MM.1S (cell line): ENCODE results near the gene ZNF273.
"Not testable (repeated sequence)": the region's sequence is repeated elsewhere in the genome, so short reads cannot be mapped to it uniquely, and the experiment has no call there.

ENCODE experiments used
- DNase-seq: peaks from one replicate; pipeline ENCODE4 v3.0.0-alpha.2; 2015
- H2AFZ ChIP-seq: fragments of 300-600 bp; sonication (generic); 2 replicates; pipeline ENCODE4 v1.6.0; 2016; ENCODE audit warnings: antibody characterized with exemption, low read length
- H3F3A ChIP-seq: fragments of 300-600 bp; sonication (generic); 2 replicates; pipeline ENCODE4 v1.6.1; 2016; ENCODE audit warnings: mild to moderate bottlenecking, antibody characterized with exemption, low read length, moderate library complexity, mixed read lengths; ENCODE audit not compliant: insufficient read depth
- H3K27ac ChIP-seq: fragments of 300-600 bp; sonication (generic); 2 replicates; pipeline ENCODE4 v1.5.1; 2016; ENCODE audit warnings: mild to moderate bottlenecking, low read length
- H3K27me3 ChIP-seq: fragments of 300-600 bp; sonication (generic); replicated peaks from 2 replicates; pipeline ENCODE4 v1.6.0; 2016; ENCODE audit warnings: low read length; ENCODE audit not compliant: insufficient read depth
- H3K36me3 ChIP-seq: fragments of 300-600 bp; sonication (generic); replicated peaks from 2 replicates; pipeline ENCODE4 v1.6.1; 2016; ENCODE audit warnings: mild to moderate bottlenecking, low read length, mixed read lengths; ENCODE audit not compliant: insufficient read depth
- H3K4me1 ChIP-seq: fragments of 300-600 bp; sonication (generic); 2 replicates; pipeline ENCODE4 v1.6.1; 2016; ENCODE audit warnings: low read length, mixed read lengths
- H3K4me2 ChIP-seq: fragments of 300-600 bp; sonication (generic); 2 replicates; pipeline ENCODE4 v1.6.0; 2016; ENCODE audit warnings: low read depth, low read length
- H3K4me3 ChIP-seq: fragments of 300-600 bp; sonication (generic); 2 replicates; pipeline ENCODE4 v1.5.1; 2016; ENCODE audit warnings: low read length, mixed read lengths
- H3K79me2 ChIP-seq: fragments of 300-600 bp; sonication (generic); 2 replicates; pipeline ENCODE4 v1.6.1; 2016; ENCODE audit warnings: mixed run types, low read length, mixed read lengths
- H3K9ac ChIP-seq: fragments of 300-600 bp; sonication (generic); 2 replicates; pipeline ENCODE4 v1.6.1; 2016; ENCODE audit warnings: low read length, mixed read lengths
- H3K9me2 ChIP-seq: fragments of 300-600 bp; sonication (generic); replicated peaks from 2 replicates; pipeline ENCODE4 v1.6.1; 2016; ENCODE audit warnings: mild to moderate bottlenecking, low read length, mixed read lengths; ENCODE audit not compliant: insufficient read depth
- H3K9me3 ChIP-seq: fragments of 300-600 bp; sonication (generic); replicated peaks from 2 replicates; pipeline ENCODE4 v1.6.1; 2016; ENCODE audit warnings: mild to moderate bottlenecking, low read length, mixed read lengths; ENCODE audit not compliant: insufficient read depth
- H4K20me1 ChIP-seq: fragments of 300-600 bp; sonication (generic); 2 replicates; pipeline ENCODE4 v1.6.1; 2016; ENCODE audit warnings: mild to moderate bottlenecking, low read length, moderate library complexity, mixed read lengths; ENCODE audit not compliant: insufficient read depth
- EZH2 ChIP-seq: fragments of 300-600 bp; sonication (generic); optimal IDR thresholded peaks from 2 replicates; pipeline ENCODE3; 2017; ENCODE audit warnings: low read depth, mild to moderate bottlenecking, antibody characterized with exemption, low read length, mixed read lengths
- EZH2phosphoT487 ChIP-seq: fragments of 300-600 bp; sonication (generic); IDR thresholded peaks from 2 replicates; pipeline ENCODE4 v1.6.1; 2018; ENCODE audit warnings: antibody characterized with exemption, low read length
- TF ChIP-seq, protein P1 (sequence below): fragments of 300-600 bp; sonication (generic); IDR thresholded peaks from 2 replicates; pipeline ENCODE4 v1.5.1; 2016; ENCODE audit warnings: antibody characterized with exemption, low read length, mixed read lengths

The ZNF273 gene

DNA sequence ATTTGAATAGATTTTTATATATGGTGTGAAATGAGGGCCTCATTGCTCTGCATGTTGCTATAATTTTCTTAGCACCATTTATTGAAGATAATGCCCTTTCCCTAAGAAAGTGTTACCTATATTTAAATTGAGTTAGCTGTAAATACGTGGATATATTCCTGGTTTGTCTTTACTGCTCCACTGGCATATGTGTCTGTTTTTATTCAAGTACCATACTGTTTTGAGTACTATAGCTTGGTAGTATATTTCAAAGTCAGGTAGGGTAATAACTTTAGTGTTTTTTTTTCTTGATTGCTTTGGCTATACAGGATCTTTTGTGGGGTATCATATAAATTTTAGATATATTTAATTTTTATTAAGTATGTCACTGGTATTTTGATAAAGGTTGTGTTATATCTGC, 31.4 kb downstream of the ZNF273 start:
- H3K9ac ChIP-seq = no peak overlapping the region
- no peaks in the 10 kb centered on the region for H3F3A ChIP-seq
- no peak overlapping the region for H2AFZ ChIP-seq
- no peaks in the 10 kb centered on the region for H3K27me3 ChIP-seq
- H3K36me3 ChIP-seq = no peaks in the 10 kb centered on the region
- DNase-seq = no peak
- H3K4me1 ChIP-seq = no peaks in the 10 kb centered on the region
- no peaks in the 10 kb centered on the region for H3K9me3 ChIP-seq
- H3K9me2 ChIP-seq = no peaks in the 10 kb centered on the region
- no peak overlapping the region for H3K4me2 ChIP-seq
- H3K4me3 ChIP-seq = no peak overlapping the region
- no peaks in the 10 kb centered on the region for H4K20me1 ChIP-seq
- no peaks in the 10 kb centered on the region for H3K79me2 ChIP-seq
- H3K27ac ChIP-seq = no peak overlapping the region
- no peak for TF ChIP-seq EZH2phosphoT487
- TF ChIP-seq EZH2 = no peak
- TF ChIP-seq, protein P1, sequence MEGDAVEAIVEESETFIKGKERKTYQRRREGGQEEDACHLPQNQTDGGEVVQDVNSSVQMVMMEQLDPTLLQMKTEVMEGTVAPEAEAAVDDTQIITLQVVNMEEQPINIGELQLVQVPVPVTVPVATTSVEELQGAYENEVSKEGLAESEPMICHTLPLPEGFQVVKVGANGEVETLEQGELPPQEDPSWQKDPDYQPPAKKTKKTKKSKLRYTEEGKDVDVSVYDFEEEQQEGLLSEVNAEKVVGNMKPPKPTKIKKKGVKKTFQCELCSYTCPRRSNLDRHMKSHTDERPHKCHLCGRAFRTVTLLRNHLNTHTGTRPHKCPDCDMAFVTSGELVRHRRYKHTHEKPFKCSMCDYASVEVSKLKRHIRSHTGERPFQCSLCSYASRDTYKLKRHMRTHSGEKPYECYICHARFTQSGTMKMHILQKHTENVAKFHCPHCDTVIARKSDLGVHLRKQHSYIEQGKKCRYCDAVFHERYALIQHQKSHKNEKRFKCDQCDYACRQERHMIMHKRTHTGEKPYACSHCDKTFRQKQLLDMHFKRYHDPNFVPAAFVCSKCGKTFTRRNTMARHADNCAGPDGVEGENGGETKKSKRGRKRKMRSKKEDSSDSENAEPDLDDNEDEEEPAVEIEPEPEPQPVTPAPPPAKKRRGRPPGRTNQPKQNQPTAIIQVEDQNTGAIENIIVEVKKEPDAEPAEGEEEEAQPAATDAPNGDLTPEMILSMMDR = no peak

DNA sequence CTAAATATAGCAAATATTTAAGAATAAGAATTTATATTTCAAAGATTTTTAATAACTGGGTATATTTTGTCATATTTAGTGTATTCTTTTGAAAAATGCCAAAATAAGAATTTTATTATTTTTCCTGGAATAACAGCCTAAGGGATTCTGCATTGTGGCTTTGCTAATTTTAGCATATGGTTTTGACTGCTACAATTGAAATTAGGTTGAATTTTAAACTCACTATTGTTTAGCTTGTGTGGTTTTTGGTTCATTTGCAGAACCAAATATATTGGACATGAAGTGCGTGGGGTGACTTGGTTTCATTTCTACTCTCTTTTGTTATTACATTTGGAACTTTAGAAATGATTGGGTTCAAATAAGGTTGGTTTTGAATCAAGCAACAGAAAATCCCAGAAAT, 35.5 kb downstream of the ZNF273 start:
- Histone ChIP-seq H4K20me1 (no peaks in the 10 kb centered on the region), H3K4me1 (no peaks in the 10 kb centered on the region), H3K4me3 (no peak overlapping the region), H3K79me2 (no peaks in the 10 kb centered on the region), H3K9ac (no peak overlapping the region), H3K36me3 (no peaks in the 10 kb centered on the region), H3K4me2 (no peak overlapping the region), H3F3A (no peaks in the 10 kb centered on the region), H3K9me2 (no peaks in the 10 kb centered on the region), H3K27me3 (no peaks in the 10 kb centered on the region), H3K9me3 (no peaks in the 10 kb centered on the region), H2AFZ (no peak overlapping the region), H3K27ac (no peak overlapping the region)
- TF ChIP-seq EZH2 (no peak), EZH2phosphoT487 (no peak)
- TF ChIP-seq, protein P1 = no peak
- DNase-seq = no peak

DNA sequence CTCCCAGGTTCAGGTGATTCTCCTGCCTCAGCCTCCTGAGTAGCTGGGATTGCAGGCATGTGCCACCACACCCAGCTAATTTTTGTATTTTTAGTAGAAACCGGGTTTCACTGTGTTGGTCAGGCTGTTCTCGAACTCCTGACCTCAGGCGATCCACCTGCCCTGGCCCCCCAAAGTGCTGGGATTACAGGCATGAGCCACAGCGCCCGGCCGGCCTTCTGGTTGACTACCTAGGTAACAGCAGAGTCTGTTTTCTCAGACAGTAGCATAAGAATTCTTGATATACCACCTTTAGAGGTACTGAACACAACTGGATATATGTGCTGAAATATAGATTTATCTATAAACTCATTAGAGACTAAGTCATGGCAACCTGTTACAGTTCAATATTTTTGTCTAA, 36.9 kb downstream of the ZNF273 start:
- H3K36me3 ChIP-seq, H3K79me2 ChIP-seq, H3K9ac ChIP-seq, H4K20me1 ChIP-seq, H2AFZ ChIP-seq, H3K4me1 ChIP-seq, H3K9me3 ChIP-seq, H3K4me3 ChIP-seq, H3K9me2 ChIP-seq, DNase-seq, H3K4me2 ChIP-seq, H3K27ac ChIP-seq, H3F3A ChIP-seq, H3K27me3 ChIP-seq: not testable (repeated sequence)

DNA sequence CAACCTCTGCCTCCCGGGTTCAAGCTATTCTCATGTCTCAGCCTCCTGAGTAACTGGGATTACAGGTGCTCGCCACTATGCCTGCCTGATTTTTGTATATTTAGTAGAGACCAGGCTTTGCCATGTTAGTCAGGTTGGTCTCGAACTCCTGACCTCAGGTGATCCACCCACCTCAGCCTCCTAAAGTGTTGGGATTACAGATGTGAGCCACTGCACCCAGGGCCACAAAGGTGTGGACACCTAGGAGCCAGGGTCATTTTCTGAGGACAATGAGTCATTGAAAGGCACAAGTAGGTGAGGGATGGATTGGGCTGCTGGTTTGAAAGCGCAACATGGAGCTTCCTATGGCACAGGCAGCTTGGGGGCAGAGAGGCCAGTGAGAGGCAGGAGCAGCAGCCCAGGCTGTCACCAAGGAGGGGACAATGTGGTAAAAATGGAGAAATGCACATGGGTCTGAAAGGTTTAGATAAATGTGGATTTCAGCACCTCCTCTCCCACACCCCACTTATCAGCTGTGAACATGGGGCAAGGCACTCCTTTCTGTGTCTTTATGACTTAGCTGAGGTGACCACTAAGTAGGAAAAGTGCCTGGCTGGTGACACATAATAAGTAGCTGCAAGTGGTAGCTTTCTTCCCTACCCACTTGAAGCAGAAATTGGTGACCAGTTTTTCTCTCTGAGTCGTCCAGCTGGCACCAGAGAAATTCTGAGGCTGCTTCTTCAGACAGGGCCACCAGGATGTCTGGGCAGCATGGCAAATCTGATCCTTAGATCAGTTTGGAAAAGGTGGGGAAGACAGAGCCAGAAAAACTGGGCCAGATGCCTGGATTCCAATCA, 41.8 kb downstream of the ZNF273 start:
- H3K27ac ChIP-seq, H3K9ac ChIP-seq, DNase-seq, H3K9me3 ChIP-seq, H3K4me2 ChIP-seq, H3K4me1 ChIP-seq, H4K20me1 ChIP-seq, H3K9me2 ChIP-seq, H2AFZ ChIP-seq, H3K79me2 ChIP-seq, H3K27me3 ChIP-seq, H3K4me3 ChIP-seq, H3F3A ChIP-seq, H3K36me3 ChIP-seq: not testable (repeated sequence)
